Activated naive CD8-positive, alpha-beta T cell treated with anti-CD3 and anti-CD28 coated beads, Interleukin-2, amount 50 U/mL, for 16 hours (primary cell): ENCODE measurements around the gene NEAT1.
"Not testable (repeated sequence)": the region's sequence is repeated elsewhere in the genome, so short reads cannot be mapped to it uniquely, and the experiment has no call there.

ENCODE experiments used
- DNase-seq: peaks from one replicate; pipeline ENCODE4 v3.0.0-alpha.2; 2020; ENCODE audit warnings: low read depth, low spot score

The NEAT1 gene

DNA sequence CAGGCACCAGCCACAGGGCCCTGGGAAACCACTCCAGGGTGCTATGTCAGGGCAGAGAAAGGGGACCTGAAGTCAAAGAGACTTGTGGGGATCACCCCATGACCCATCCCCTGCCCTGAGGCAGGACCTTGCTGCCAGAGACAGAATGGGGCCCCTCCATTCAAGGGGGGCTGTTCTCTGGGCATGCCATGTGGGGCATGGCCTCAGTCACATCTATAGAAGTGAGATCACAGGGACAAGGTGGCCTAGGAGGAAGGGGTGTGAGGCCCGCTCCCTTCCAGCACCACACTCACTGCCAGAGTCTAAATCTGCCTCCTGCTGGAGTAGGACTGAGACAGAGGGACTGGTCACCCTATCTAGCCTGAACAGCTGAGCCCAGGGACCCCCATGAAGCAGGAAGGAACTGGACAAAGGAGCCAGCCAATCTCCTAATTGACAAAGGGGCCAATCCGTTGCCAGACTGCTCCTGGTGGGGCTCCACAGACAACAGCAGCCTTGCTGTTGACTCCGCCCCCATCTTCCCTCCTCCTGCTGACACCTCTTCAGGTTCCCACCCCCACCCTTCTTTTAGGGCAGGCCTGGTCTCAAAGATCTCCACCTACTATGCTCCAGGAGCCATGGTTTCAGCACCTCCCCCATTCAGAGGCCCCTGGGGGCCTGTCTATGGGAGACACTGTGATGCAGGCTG is 26.0 kb downstream of the NEAT1 start:
- no peak for DNase-seq

GRCh38 chr11:65451301-65451700 is 28.7 kb downstream of the NEAT1 start:
- not testable (repeated sequence) for DNase-seq

DNA sequence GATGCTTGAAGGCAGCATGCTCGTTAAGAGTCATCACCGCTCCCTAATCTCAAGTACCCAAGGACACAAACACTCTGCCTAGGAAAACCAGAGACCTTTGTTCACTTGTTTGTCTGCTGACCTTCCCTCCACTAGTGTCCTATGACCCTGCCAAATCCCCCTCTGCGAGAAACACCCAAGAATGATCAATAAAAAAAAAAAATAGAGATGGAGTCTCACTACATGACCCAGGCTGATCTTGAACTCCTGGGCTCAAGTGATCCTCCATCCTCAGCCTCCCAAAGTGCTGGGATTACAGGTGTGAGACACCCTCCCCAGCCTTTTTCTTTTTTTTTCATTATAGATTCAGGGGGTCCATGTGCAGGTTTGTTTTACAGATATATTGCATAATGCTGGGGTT is 29.7 kb downstream of the NEAT1 start:
- DNase-seq, result not testable (repeated sequence)

GRCh38 chr11:65452806-65453490 is 30.4 kb downstream of the NEAT1 start:
- no peak for DNase-seq

DNA sequence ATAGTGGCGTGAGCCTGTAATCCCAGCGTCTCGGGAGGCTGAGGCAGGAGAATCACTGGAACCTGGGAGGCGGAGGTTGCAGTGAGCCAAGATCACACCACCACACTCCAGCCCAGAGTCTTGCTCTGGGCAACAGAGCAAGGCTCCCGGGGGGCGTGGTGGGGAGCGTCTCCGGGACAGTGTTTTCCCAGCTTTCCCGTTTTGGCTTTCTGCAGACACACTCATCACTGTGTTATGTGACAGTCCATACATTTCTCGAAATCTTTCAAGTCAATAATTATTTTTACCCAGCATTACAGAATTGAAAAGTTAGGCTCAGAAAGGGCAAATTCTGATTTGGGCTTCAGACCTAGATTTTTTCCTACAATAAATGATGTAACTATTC is 31.7 kb downstream of the NEAT1 start:
- DNase-seq, result no peak

GRCh38 chr11:65454696-65455456 is 32.3 kb downstream of the NEAT1 start:
- DNase-seq, result peak; percentile 50

- DNase-seq, result no peak
Observed at GRCh38 chr11:65456418-65456817, 33.8 kb downstream of the NEAT1 start.

GRCh38 chr11:65459552-65459951 is 37.0 kb downstream of the NEAT1 start:
- DNase-seq, result no peak

DNA sequence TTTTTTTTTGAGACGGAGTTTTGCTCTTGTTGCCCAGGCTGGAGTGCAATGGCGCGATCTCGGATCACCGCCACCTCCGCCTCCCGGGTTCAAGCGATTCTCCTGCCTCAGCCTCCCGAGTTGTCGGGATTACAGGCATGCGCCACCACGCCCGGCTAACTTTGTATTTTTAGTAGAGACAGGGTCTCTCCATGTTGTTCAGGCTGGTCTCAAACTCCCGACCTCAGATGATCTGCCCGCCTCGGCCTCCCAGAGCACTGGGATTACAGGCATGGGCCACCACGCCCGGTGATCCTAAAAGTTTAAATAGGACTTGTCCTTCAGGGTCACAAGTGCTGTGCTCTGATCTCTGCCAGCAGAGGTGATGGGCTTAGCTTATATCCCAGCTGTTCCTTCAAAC is 42.9 kb downstream of the NEAT1 start:
- DNase-seq, result not testable (repeated sequence)

GRCh38 chr11:65467306-65467705 is 44.7 kb downstream of the NEAT1 start:
- DNase-seq, result not testable (repeated sequence)

DNA sequence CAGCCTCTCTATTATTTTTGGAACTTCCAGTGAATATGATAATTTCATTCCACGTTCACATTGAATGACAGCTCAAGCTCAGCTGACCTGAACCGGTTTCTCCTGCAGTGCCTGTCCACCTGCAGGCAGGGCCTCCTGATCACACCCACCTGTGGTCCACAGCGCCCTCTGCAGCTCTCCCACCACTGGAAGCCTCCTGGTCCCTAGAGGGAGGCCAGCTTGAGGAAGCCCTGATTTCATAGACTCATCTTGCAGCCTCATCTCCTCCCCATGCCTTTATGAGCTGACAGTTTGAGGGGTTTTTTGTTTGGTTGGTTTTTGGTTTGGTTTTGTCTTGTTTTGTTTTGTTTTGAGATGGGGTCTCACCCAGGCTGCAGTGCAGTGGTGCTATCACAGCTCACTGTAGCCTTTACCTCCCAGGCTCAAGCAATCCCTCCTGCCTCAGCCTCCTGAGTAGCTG is 46.3 kb downstream of the NEAT1 start:
- DNase-seq, result no peak

GRCh38 chr11:65470433-65471049 is 47.9 kb downstream of the NEAT1 start:
- no peak for DNase-seq

DNA sequence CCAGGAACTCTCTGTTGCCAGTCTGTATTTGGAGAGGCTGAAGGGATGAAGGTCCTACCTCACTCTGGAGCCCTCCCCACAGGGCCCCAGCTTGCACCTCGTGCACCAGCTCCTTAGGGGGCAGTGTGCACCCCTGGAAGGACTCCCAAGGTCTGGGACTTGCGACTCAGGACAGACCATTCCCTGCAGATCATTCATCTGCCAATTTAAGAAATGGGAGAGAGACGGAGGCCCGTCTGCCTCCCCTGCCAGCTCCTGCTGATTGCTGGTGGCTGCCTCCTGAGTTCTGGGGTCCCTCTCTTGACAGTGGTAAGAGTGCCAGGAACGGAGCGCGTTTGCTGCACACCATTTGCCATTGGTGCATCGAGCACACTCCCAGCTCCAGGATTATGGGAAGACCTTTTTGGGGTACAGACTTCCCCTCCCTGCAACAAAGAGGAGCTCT is 48.9 kb downstream of the NEAT1 start:
- DNase-seq, result no peak

GRCh38 chr11:65472588-65473277 is 50.1 kb downstream of the NEAT1 start:
- DNase-seq, result not testable (repeated sequence)

DNA sequence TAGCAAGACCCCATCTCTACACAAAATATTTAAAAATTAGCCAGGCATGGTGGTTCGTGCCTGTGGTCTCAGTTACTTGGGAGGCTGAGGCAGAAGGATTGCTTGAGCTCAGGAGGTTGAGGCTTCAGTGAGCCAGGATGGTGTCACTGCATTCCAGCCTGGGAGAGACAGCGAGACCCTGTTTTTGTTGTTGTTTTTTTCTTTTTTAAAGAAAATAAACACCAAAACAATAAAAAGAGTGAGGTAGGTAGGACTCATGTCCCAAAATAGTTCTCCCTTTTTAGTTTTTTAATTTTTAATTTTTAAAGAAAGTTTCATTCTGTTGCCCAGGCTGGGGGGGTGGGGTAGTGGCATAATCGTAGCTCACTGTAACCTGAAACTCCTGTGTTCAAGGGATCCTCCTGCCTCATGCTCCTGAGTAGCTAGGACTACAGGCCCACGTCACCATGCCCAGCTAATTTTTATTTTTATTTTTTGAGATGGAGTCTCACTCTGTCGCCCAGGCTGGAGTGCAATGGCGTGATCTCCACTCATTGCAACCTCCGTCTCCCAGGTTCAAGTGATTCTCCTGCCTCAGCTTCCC is 50.8 kb downstream of the NEAT1 start:
- no peak for DNase-seq

- DNase-seq, result no peak
Observed at GRCh38 chr11:65474864-65475263, 52.3 kb downstream of the NEAT1 start.

GRCh38 chr11:65476632-65477148 is 54.1 kb downstream of the NEAT1 start:
- DNase-seq, result no peak

DNA sequence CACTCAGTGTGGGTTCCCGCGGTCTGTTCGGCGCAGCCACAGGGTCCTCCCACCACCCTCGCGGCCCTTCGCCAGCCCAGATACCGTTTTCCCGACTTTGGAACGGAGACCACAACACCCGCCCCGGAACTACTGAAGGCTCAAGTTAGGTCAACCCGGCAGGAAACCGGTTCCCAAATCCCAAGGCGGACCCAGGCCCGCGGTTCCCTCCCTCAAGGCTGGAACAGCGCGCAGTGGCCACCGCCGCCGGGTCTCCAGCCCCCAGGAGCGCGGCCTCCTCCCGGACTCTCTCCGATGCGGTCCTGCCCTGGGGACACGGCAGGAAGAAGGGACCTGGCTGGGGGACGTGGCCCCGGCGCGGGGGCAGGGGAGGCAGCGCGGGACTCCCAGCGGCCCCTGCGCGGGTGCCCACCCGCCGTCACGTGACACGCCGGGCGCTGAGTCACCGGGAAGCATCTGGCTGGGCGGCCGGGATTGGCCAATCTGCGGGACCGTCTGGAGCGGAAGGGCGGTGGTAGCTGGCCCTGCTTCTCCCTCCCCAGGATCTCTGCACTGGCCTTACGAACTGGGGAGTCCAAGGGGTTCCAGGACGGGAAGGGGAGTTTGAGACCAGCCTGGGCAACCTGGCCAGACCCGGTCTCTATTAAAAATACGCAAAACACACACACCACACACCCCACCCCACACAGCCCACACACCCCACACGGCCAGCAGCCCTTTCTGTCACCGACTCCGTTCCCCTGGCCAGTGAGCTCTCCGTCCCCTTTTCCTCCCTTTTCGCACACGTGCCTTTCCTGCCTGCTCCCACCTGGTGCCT is 54.8 kb downstream of the NEAT1 start:
- peak; percentile 80 for DNase-seq

DNA sequence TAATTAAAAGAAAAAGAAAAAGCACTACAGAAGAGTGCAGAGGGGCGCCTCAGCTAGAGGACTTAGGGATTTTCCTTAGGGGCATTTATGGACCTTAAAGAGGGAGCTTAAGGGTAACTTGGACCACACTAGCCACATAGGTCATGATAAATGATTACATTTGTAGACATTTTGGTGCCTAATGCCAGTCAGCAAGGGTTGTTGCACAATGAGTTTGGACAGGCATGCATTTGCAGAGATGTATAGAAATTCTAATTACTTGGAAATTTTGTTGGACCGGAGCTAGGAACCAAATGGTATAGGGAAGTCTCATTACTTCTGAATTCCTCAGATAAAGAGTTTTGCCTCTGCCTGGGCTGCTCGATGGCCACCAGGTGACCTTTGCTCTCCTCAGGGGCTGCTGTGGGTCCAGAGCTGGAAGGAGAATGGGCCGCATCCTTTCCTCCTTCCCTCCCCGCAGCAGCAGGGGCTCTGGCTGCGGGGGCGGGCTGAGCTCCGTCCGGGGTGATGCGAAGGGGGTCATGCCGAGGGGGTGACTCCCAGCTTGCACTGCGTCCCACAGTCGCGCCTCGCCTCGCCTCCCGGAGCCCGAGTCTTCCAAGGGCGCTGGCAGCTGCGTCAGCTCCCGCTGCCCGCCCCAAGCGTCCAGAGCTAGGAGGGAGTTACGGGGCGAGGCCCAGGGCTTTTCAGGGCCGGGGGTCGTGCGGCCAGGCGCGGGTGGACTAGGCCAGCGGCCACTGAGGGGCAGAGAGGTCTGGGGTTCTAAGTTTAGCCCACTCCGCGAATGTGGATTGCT is 56.0 kb downstream of the NEAT1 start:
- no peak for DNase-seq
